K562 (cell line): Measurements from ENCODE around the gene PRRC2B. TPM values are rescaled to one million over a fixed set of nuclear protein-coding genes. Genes with fewer than 3 reads are reported as not detected.

Source experiments
- ATAC-seq: fragments of 200-7000 bp; cut with Tn5 transposase; 3 replicates; pipeline ENCODE4 v1.9.1; 2020; ENCODE audit warnings: moderate library complexity
- BruUV-seq: library from RNA; stranded (reverse); fragments of 400-500 nt; replicated peaks from 2 replicates; lab custom pipeline; 2021; lab: Mats Ljungman, UMichigan
- CTCF ChIA-PET: fragments of 300-600 bp; formaldehyde crosslinking; extraction: SDS; loops from one replicate; lab custom pipeline; 2021; ENCODE audit warnings: low intra/inter-chr PET ratio; lab: Yijun Ruan, JAX
- POLR2A ChIA-PET: fragments of 300-600, 350-650 bp; sonication (Branson Sonifier 250); formaldehyde crosslinking; extraction: SDS; loops from one replicate; lab custom pipeline; 2021; ENCODE audit warnings: antibody characterized with exemption, inconsistent platforms; lab: Yijun Ruan, JAX
- DNase-seq, 4 experiments: peaks; one replicate each; pipeline versions ENCODE4 v3.0.0 to v3.0.0-alpha.2; 2011 to 2018; ENCODE audit warnings: low spot score in 3 of 4, mixed read lengths in 3 of 4; ENCODE audit errors: extremely low read depth in 1 of 4
- FAIRE-seq: peaks from 2 replicates; lab custom pipeline; 2011; peaks lifted over from hg19 to GRCh38; lab: Jason Lieb, UNC
- H2AFZ ChIP-seq: 2 replicates; pipeline ENCODE4 v1.6.0; 2011; ENCODE audit warnings: low read depth, low read length, control low read depth, inconsistent platforms
- H3K27ac ChIP-seq: fragments of 200-600 bp; 3 replicates; pipeline ENCODE4 v1.8.0; 2011; ENCODE audit warnings: low read depth, mild to moderate bottlenecking, control low read depth, inconsistent platforms, low read length, moderate library complexity, mixed read lengths; ENCODE audit errors: extremely low read depth
- H3K27me3 ChIP-seq, 2 experiments: fragments of 300-600 bp in 1 of 2; 2 replicates in 1 of 2; 3 replicates in 1 of 2; pipeline versions ENCODE4 v1.6.0 to v1.8.0; 2011; ENCODE audit warnings: inconsistent platforms in 2 of 2, low read length in 2 of 2, mild to moderate bottlenecking in 1 of 2, mixed read lengths in 1 of 2, moderate library complexity in 1 of 2; ENCODE audit not compliant: control insufficient read depth in 2 of 2, insufficient read depth in 2 of 2
- H3K36me3 ChIP-seq: fragments of 300-600 bp; 3 replicates; pipeline ENCODE4 v1.8.0; 2011; ENCODE audit warnings: mild to moderate bottlenecking, low read length, inconsistent platforms; ENCODE audit not compliant: control insufficient read depth, insufficient read depth
- H3K4me1 ChIP-seq, 2 experiments: fragments of 200-600 bp in 1 of 2; replicated peaks in 1 of 2; 2 replicates in 1 of 2; 3 replicates in 1 of 2; pipeline versions ENCODE4 v1.5.1 to v1.8.0; 2011; ENCODE audit warnings: inconsistent platforms in 2 of 2, low read length in 2 of 2, mild to moderate bottlenecking in 1 of 2, mixed read lengths in 1 of 2, moderate library complexity in 1 of 2; ENCODE audit not compliant: control insufficient read depth in 2 of 2, insufficient read depth in 2 of 2
- H3K4me2 ChIP-seq: 2 replicates; pipeline ENCODE4 v1.6.1; 2011; ENCODE audit warnings: low read length, control low read depth, inconsistent platforms, mixed read lengths; ENCODE audit not compliant: insufficient read depth
- H3K4me3 ChIP-seq: fragments of 200-600 bp; sonication (generic), shearing (Covaris generic); 2 replicates; pipeline ENCODE4 v1.5.1; 2016; ENCODE audit warnings: control low read depth, inconsistent platforms
- H3K79me2 ChIP-seq: fragments of 200-600 bp; 3 replicates; pipeline ENCODE4 v1.8.0; 2011; ENCODE audit warnings: low read length, inconsistent platforms; ENCODE audit not compliant: control insufficient read depth, insufficient read depth
- H3K9ac ChIP-seq, 2 experiments: 2 replicates each; pipeline versions ENCODE4 v1.6.0 to v1.6.1; 2011; ENCODE audit warnings: low read depth in 2 of 2, low read length in 2 of 2, control low read depth in 1 of 2, inconsistent platforms in 1 of 2, mild to moderate bottlenecking in 1 of 2, mixed read lengths in 1 of 2; ENCODE audit not compliant: insufficient read depth in 1 of 2
- H3K9me1 ChIP-seq: one replicate; pipeline ENCODE4 v1.6.0; 2011; ENCODE audit warnings: inconsistent platforms, mild to moderate bottlenecking, low read length, moderate library complexity; ENCODE audit not compliant: control insufficient read depth, insufficient read depth
- H3K9me3 ChIP-seq: replicated peaks from 2 replicates; pipeline ENCODE4 v1.5.1; 2011; ENCODE audit warnings: low read depth, low read length, inconsistent platforms; ENCODE audit not compliant: control insufficient read depth, insufficient read depth
- H4K20me1 ChIP-seq: replicated peaks from 2 replicates; pipeline ENCODE4 v1.6.1; 2011; ENCODE audit warnings: low read length, inconsistent platforms, mixed read lengths; ENCODE audit not compliant: control insufficient read depth, insufficient read depth
- DPF2 ChIP-seq: fragments of 450-650 bp; IDR thresholded peaks from 2 replicates; pipeline ENCODE4 v1.6.1; 2016
- JUNB ChIP-seq: fragments of 450-650 bp; formaldehyde crosslinking; conservative IDR thresholded peaks from 2 replicates; pipeline ENCODE4 v1.4.0; 2020; ENCODE audit warnings: mild to moderate bottlenecking
- RFX1 ChIP-seq: fragments of 450-650 bp; IDR thresholded peaks from 2 replicates; pipeline ENCODE4 v1.6.1; 2016; ENCODE audit warnings: mild to moderate bottlenecking, moderate library complexity
- WHSC1 ChIP-seq: IDR thresholded peaks from one replicate; pipeline ENCODE4 v1.6.1; 2012; ENCODE audit warnings: low read length, control low read depth, inconsistent platforms
- WGBS: fragments of 100-300 bp; shearing (Covaris generic); methylation state at CpG from one replicate; pipeline ENCODE4 v1.1.6; 2016; ENCODE audit warnings: low coverage, mixed read lengths; ENCODE audit not compliant: insufficient coverage; ENCODE audit errors: missing lambda C conversion rate; 5-methylcytosine and 5-hydroxymethylcytosine counted together
- in situ Hi-C: fragments of 300-500 bp; cut with MboI; formaldehyde crosslinking; loops from 4 replicates; pipeline ENCODE4 v1.15.0; 2018; ENCODE audit warnings: inconsistent platforms, mixed read lengths
- intact Hi-C: fragments of 100-400 bp; cut with micrococcal nuclease; formaldehyde crosslinking; loops from 2 replicates; pipeline ENCODE4 v1.14.2; 2022
- polyA plus RNA-seq, 8 experiments: library from polyadenylated mRNA; depleted of rRNA in 4 of 8; stranded (reverse) in 5 of 8; unstranded in 3 of 8; fragments of >200 nt; fragmentation: Nextera tagmentation in 2 of 8; fragmentation: Illumina TruSeq in 1 of 8; extraction: Ambion mirVana in 2 of 8; extraction: Trizol in 1 of 8; gene quantifications; 2 replicates each; pipeline versions ENCODE4 v1.2.1 to v1.2.3, GENCODE V29; 2011 to 2014; ENCODE audit warnings: inconsistent platforms in 1 of 8, missing spikeins in 1 of 8
- total RNA-seq, 7 experiments: library from RNA; depleted of rRNA in 6 of 7; stranded (reverse); fragments of >200 nt in 6 of 7; fragmentation: Illumina TruSeq in 2 of 7; extraction: Trizol in 2 of 7; gene quantifications; 2 replicates each; pipeline versions ENCODE4 v1.2.1 to v1.2.3, GENCODE V29; 2011 to 2021; ENCODE audit warnings: low replicate concordance in 1 of 7
- TF ChIP-seq, protein P1 (sequence below), 2 experiments: fragments of 450-650 bp in 1 of 2; sonication (generic) in 1 of 2; formaldehyde crosslinking in 1 of 2; IDR thresholded peaks; 2 replicates each; pipeline versions ENCODE4 v1.7.1 to v1.9.0; 2016 to 2022; ENCODE audit warnings: inconsistent platforms in 1 of 2, mild to moderate bottlenecking in 1 of 2, missing genetic modification reagents in 1 of 2
- TF ChIP-seq, protein P2 (sequence below): sonication (generic); formaldehyde crosslinking; IDR thresholded peaks from 2 replicates; pipeline ENCODE4 v1.8.1; 2023; ENCODE audit warnings: mild to moderate bottlenecking, missing genetic modification reagents

Gene PRRC2B
- total and polyA plus RNA-seq, 9 of the 15 experiments (the other 6 are each of a cell fraction or from before 2014, with no cell fraction given), result 0.34 to 125 (median 30.9) TPM

GRCh38 chr9:131405858-131406537 lies 12.1 kb downstream of the PRRC2B start:
- Histone ChIP-seq H3K27ac (no peak overlapping the region), H2AFZ (no peak overlapping the region), H3K27me3 (no peaks in the 10 kb centered on the region), H3K4me3 (no peak overlapping the region), H3K4me2 (peak overlapping the region; percentile 49), H4K20me1 (peaks cover 76% of the 10 kb centered on the region), H3K4me1 (peaks cover 39 to 40% of the 10 kb centered on the region in 2 experiments; a peak in 4 of 5 replicates), H3K9me3 (no peaks in the 10 kb centered on the region), H3K79me2 (peaks cover 99% of the 10 kb centered on the region), H3K9ac (peak overlapping the region in 1 of 2 experiments; percentile 29; a peak in 1 of 4 replicates), H3K9me1 (peaks cover 13% of the 10 kb centered on the region), H3K36me3 (peaks cover 23% of the 10 kb centered on the region; the same call in 2 of the 3 replicates)
- DNase-seq, result peak in 3 of 4 experiments; percentile 5 to 10 (median 5)
- BruUV-seq, result no TSS peak
- peak; percentile 2; the same call in 2 of the 3 replicates for ATAC-seq
- TF ChIP-seq RFX1 (no peak), DPF2 (no peak), WHSC1 (peak; percentile 59), JUNB (CRISPR knock-in tag) (no peak)
- TF ChIP-seq, protein P1, sequence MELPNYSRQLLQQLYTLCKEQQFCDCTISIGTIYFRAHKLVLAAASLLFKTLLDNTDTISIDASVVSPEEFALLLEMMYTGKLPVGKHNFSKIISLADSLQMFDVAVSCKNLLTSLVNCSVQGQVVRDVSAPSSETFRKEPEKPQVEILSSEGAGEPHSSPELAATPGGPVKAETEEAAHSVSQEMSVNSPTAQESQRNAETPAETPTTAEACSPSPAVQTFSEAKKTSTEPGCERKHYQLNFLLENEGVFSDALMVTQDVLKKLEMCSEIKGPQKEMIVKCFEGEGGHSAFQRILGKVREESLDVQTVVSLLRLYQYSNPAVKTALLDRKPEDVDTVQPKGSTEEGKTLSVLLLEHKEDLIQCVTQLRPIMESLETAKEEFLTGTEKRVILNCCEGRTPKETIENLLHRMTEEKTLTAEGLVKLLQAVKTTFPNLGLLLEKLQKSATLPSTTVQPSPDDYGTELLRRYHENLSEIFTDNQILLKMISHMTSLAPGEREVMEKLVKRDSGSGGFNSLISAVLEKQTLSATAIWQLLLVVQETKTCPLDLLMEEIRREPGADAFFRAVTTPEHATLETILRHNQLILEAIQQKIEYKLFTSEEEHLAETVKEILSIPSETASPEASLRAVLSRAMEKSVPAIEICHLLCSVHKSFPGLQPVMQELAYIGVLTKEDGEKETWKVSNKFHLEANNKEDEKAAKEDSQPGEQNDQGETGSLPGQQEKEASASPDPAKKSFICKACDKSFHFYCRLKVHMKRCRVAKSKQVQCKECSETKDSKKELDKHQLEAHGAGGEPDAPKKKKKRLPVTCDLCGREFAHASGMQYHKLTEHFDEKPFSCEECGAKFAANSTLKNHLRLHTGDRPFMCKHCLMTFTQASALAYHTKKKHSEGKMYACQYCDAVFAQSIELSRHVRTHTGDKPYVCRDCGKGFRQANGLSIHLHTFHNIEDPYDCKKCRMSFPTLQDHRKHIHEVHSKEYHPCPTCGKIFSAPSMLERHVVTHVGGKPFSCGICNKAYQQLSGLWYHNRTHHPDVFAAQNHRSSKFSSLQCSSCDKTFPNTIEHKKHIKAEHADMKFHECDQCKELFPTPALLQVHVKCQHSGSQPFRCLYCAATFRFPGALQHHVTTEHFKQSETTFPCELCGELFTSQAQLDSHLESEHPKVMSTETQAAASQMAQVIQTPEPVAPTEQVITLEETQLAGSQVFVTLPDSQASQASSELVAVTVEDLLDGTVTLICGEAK (IDR thresholded peaks at IDR 0.05), result no peak
- TF ChIP-seq, protein P1 (CRISPR knock-in tag; IDR thresholded peaks at IDR 0.05), result no peak
- TF ChIP-seq, protein P2, sequence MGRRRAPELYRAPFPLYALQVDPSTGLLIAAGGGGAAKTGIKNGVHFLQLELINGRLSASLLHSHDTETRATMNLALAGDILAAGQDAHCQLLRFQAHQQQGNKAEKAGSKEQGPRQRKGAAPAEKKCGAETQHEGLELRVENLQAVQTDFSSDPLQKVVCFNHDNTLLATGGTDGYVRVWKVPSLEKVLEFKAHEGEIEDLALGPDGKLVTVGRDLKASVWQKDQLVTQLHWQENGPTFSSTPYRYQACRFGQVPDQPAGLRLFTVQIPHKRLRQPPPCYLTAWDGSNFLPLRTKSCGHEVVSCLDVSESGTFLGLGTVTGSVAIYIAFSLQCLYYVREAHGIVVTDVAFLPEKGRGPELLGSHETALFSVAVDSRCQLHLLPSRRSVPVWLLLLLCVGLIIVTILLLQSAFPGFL (CRISPR knock-in tag), result 0 out of 2 replicates have a peak, but pooled peaks have one; percentile 58
- ChIA-PET POLR2A (interaction anchor here (0.5 to 4.9 kb wide), 5 partner anchors 9 to 192 kb away, joined by 3 to 78 read pairs (median 8); no protein-coding TSS in a partner anchor), CTCF (no interaction called here)
- WGBS, result 71% methylated on average over 9 of the region's 9 CpGs
- intact Hi-C loops (loop anchor here (5.0 kb wide), 1 partner anchor 54 kb away; no protein-coding TSS in a partner anchor), in situ Hi-C loops (no loop called here)
- no peak for FAIRE-seq
